ENCODE data around the gene KLHL12. TPM values are rescaled to one million over a fixed set of nuclear protein-coding genes. Genes with fewer than 3 reads are reported as not detected.
A peak's percentile ranks its signal among the peaks of the same experiment; 100 is the strongest.

Gene KLHL12
- total and polyA plus RNA-seq, 8 donors, result 10.4 to 97.3 (median 20.0) TPM

GRCh38 chr1:202952099-202952498 is 25.1 kb upstream of the KLHL12 start:
- Histone ChIP-seq H3K27ac (peak overlapping the region in 3 of 5 donors; percentile 36 to 74 (median 60)), H3K4me1 (peaks cover 38 to 60% (median 57%) of the 10 kb centered on the region in 4 donors), H3K36me3 (peaks cover 34 to 49% (median 41%) of the 10 kb centered on the region in 4 donors), H3K27me3 (no peaks in the 10 kb centered on the region), H3K4me3 (no peak overlapping the region), H3K9me3 (no peaks in the 10 kb centered on the region)
- 42 to 89% (median 58%) methylated on average over 1 of the region's 1 CpG for WGBS, 5 donors
- intact Hi-C loops (cut with DNase I; ENCODE audit: low total_unique reads), result no loop called here
- DNase-seq, result no peak
- no peak for TF ChIP-seq POLR2AphosphoS5 (IDR thresholded peaks at IDR 0.05)
- TF ChIP-seq POLR2A (IDR thresholded peaks at IDR 0.05), result no peak
- no peak for TF ChIP-seq EP300 (IDR thresholded peaks at IDR 0.05)
- TF ChIP-seq, protein P1, sequence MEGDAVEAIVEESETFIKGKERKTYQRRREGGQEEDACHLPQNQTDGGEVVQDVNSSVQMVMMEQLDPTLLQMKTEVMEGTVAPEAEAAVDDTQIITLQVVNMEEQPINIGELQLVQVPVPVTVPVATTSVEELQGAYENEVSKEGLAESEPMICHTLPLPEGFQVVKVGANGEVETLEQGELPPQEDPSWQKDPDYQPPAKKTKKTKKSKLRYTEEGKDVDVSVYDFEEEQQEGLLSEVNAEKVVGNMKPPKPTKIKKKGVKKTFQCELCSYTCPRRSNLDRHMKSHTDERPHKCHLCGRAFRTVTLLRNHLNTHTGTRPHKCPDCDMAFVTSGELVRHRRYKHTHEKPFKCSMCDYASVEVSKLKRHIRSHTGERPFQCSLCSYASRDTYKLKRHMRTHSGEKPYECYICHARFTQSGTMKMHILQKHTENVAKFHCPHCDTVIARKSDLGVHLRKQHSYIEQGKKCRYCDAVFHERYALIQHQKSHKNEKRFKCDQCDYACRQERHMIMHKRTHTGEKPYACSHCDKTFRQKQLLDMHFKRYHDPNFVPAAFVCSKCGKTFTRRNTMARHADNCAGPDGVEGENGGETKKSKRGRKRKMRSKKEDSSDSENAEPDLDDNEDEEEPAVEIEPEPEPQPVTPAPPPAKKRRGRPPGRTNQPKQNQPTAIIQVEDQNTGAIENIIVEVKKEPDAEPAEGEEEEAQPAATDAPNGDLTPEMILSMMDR (IDR thresholded peaks at IDR 0.05), result no peak

DNA sequence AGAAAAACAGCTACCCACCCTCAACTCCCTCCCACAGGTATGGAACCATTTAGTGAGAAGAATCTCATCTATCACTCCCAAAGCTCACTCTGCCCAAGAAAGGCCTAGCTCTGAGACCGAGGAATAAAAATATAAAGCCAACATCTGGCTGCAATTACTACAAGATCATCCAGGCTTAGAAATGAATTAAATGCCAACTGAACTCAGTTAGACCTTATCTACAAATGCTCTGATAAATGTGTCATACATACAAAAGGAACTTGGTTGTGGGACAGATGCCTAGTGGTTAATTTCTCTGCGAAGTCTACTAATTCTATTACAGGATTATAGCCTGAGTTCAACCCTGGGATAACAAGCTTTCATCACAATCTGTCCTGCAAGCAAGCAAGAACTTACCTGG is 24.4 kb upstream of the KLHL12 start:
- no peak overlapping the region for H3K27ac ChIP-seq
- intact Hi-C loops (cut with DNase I; ENCODE audit: low total_unique reads), result no loop called here
- H3K36me3 ChIP-seq, result peaks cover 39 to 56% (median 47%) of the 10 kb centered on the region in 4 donors
- WGBS, 5 donors, result 43 to 69% (median 61%) methylated on average over 2 of the region's 2 CpGs
- DNase-seq, result no peak
- H3K4me1 ChIP-seq, result peaks cover 31 to 54% (median 50%) of the 10 kb centered on the region in 4 donors
- TF ChIP-seq EP300 (IDR thresholded peaks at IDR 0.05), result no peak
- TF ChIP-seq POLR2AphosphoS5 (IDR thresholded peaks at IDR 0.05), result no peak
- TF ChIP-seq, protein P1 (IDR thresholded peaks at IDR 0.05), result no peak
- no peak for TF ChIP-seq POLR2A (IDR thresholded peaks at IDR 0.05)
- H3K9me3 ChIP-seq, result no peaks in the 10 kb centered on the region
- H3K27me3 ChIP-seq, result no peaks in the 10 kb centered on the region
- no peak overlapping the region for H3K4me3 ChIP-seq

DNA sequence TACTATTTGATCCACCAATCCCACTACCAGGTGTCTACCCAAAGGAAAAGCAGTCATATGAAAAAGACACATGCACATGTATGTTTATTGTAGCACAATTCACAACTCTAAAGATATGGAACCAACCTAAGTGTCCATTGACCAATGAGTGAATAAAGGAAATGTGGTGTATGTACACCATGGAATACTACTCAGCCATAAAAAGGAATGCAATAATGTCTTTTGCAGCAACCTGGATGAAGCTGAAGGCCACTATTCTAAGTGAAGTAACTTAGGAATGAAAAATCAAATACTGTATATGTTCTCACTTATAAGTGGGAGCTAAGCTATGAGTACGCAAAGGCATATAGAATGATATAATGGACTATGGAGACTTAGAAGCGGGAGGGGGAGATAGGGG is 18.4 kb upstream of the KLHL12 start:
- H3K36me3 ChIP-seq, result peaks cover 68 to 100% (median 100%) of the 10 kb centered on the region in 4 donors
- intact Hi-C loops (cut with DNase I; ENCODE audit: low total_unique reads), result no loop called here
- 93 to 100% (median 98%) methylated on average over 2 of the region's 2 CpGs for WGBS, 5 donors

GRCh38 chr1:202944438-202944921 is 17.4 kb upstream of the KLHL12 start:
- no peaks in the 10 kb centered on the region for H3K27me3 ChIP-seq
- H3K36me3 ChIP-seq, result peaks cover 58 to 100% (median 98%) of the 10 kb centered on the region in 4 donors
- no peak for DNase-seq
- no peak for TF ChIP-seq POLR2A (IDR thresholded peaks at IDR 0.05)
- no peak for TF ChIP-seq POLR2AphosphoS5 (IDR thresholded peaks at IDR 0.05)
- TF ChIP-seq, protein P1 (IDR thresholded peaks at IDR 0.05), result no peak
- TF ChIP-seq EP300 (IDR thresholded peaks at IDR 0.05), result no peak
- intact Hi-C loops (cut with DNase I; ENCODE audit: low total_unique reads), result no loop called here
- no peaks in the 10 kb centered on the region for H3K9me3 ChIP-seq
- no peak overlapping the region for H3K4me3 ChIP-seq
- no peak overlapping the region for H3K27ac ChIP-seq
- WGBS, 5 donors, result 67 to 77% (median 73%) methylated on average over 5 of the region's 5 CpGs
- H3K4me1 ChIP-seq, result no peaks in the 10 kb centered on the region

More for the DNA sequence above, 18.4 kb upstream of the KLHL12 start:
- Histone ChIP-seq H3K9me3 (no peaks in the 10 kb centered on the region), H3K27me3 (no peaks in the 10 kb centered on the region), H3K4me1 (no peaks in the 10 kb centered on the region), H3K27ac (no peak overlapping the region), H3K4me3 (no peak overlapping the region)
- TF ChIP-seq EP300 (IDR thresholded peaks at IDR 0.05) (no peak), POLR2A (IDR thresholded peaks at IDR 0.05) (no peak), POLR2AphosphoS5 (IDR thresholded peaks at IDR 0.05) (no peak)
- TF ChIP-seq, protein P1 (IDR thresholded peaks at IDR 0.05), result no peak
- no peak for DNase-seq

Measured in stomach (tissue), 9 donors.